HG02798 (cell line): Measurements from ENCODE around the gene UBXN4.
"Not testable (repeated sequence)": the region's sequence is repeated elsewhere in the genome, so short reads cannot be mapped to it uniquely, and the experiment has no call there.

Experiments
- ATAC-seq: cut with Tn5 transposase; IDR thresholded peaks from one replicate; pipeline ENCODE4 v1.9.1; 2021; ENCODE audit warnings: mild to moderate bottlenecking; ENCODE audit not compliant: unreplicated experiment, poor library complexity

The UBXN4 gene

GRCh38 chr2:135741395-135742324, at the start of gene UBXN4:
UBXN4 (plus strand) TSS chr2:135741855; CDS start chr2:135741930, 75 bp downstream.
- peak; percentile 96 for ATAC-seq

GRCh38 chr2:135694711-135695110, 46.9 kb upstream of the UBXN4 start:
- no peak for ATAC-seq

- no peak for ATAC-seq
These were observed 42.8 kb upstream of the UBXN4 start for GRCh38 chr2:135698838-135699237.

GRCh38 chr2:135701442-135701841, 40.2 kb upstream of the UBXN4 start:
- no peak for ATAC-seq

- no peak for ATAC-seq
These were observed 38.4 kb upstream of the UBXN4 start for GRCh38 chr2:135703300-135703699.

- not testable (repeated sequence) for ATAC-seq
These were observed 37.6 kb upstream of the UBXN4 start for GRCh38 chr2:135704075-135704474.

GRCh38 chr2:135708159-135708558, 33.5 kb upstream of the UBXN4 start:
- no peak for ATAC-seq

GRCh38 chr2:135709992-135710391, 31.7 kb upstream of the UBXN4 start:
- ATAC-seq = peak; percentile 70

GRCh38 chr2:135715086-135715485, 26.6 kb upstream of the UBXN4 start:
- not testable (repeated sequence) for ATAC-seq

GRCh38 chr2:135728064-135728743, 13.5 kb upstream of the UBXN4 start:
- no peak for ATAC-seq

GRCh38 chr2:135732561-135732960, 9.1 kb upstream of the UBXN4 start:
- ATAC-seq = no peak

- ATAC-seq = no peak
These were observed 8.6 kb upstream of the UBXN4 start for GRCh38 chr2:135733045-135733444.

- ATAC-seq = no peak
These were observed 5.1 kb upstream of the UBXN4 start for GRCh38 chr2:135736546-135736945.

- ATAC-seq = no peak
These were observed 1.4 kb upstream of the UBXN4 start for GRCh38 chr2:135740206-135740605.

- ATAC-seq = no peak
These were observed 636 bp upstream of the UBXN4 start for GRCh38 chr2:135741043-135741394.

GRCh38 chr2:135742325-135742757, 686 bp downstream of the UBXN4 start:
- peak; percentile 22 for ATAC-seq

- ATAC-seq = no peak
These were observed 2.2 kb downstream of the UBXN4 start for GRCh38 chr2:135743860-135744259.

GRCh38 chr2:135744760-135745314, 3.2 kb downstream of the UBXN4 start:
- no peak for ATAC-seq

- ATAC-seq = no peak
These were observed 3.9 kb downstream of the UBXN4 start for GRCh38 chr2:135745545-135745944.

GRCh38 chr2:135755573-135755972, 13.9 kb downstream of the UBXN4 start:
- no peak for ATAC-seq

- ATAC-seq = no peak
These were observed 15.0 kb downstream of the UBXN4 start for GRCh38 chr2:135756692-135757091.
